PC-3 (cell line): Measurements from ENCODE around the gene ZFHX3.

Source experiments
- CTCF ChIP-seq: fragments of 300-600 bp; sonication (generic); conservative IDR thresholded peaks from 2 replicates; pipeline ENCODE4 v1.5.1; 2017; ENCODE audit warnings: antibody characterized with exemption, low read depth, mild to moderate bottlenecking, low read length
- EZH2 ChIP-seq: fragments of 300-600 bp; sonication (generic); IDR thresholded peaks from one replicate; pipeline ENCODE4 v1.6.1; 2017; ENCODE audit warnings: antibody characterized with exemption, mild to moderate bottlenecking, low read length; ENCODE audit not compliant: unreplicated experiment

GRCh38 chr16:72739577-72739976 lies 308.4 kb downstream of the ZFHX3 start:
- TF ChIP-seq CTCF, result no peak
- TF ChIP-seq EZH2, result no peak
